CD4-positive, alpha-beta T cell (primary cell): ENCODE measurements around the gene PRKCQ. TPM values are rescaled to one million over a fixed set of nuclear protein-coding genes. Genes with fewer than 3 reads are reported as not detected.

Experiments used
- ATAC-seq: fragments of 200-7000 bp; cut with Tn5 transposase; one replicate; pipeline ENCODE4 v1.10.0; 2022; ENCODE audit warnings: mild to moderate bottlenecking; ENCODE audit not compliant: poor library complexity
- CTCF ChIA-PET: fragments of 350-600 bp; sonication (Branson Sonifier 250); formaldehyde crosslinking; loops from one replicate; lab custom pipeline; 2021; ENCODE audit warnings: antibody characterized with exemption, inconsistent platforms; lab: Charles Lee
- POLR2A ChIA-PET: fragments of 350-600 bp; sonication (Branson Sonifier 250); formaldehyde crosslinking; loops from one replicate; lab custom pipeline; 2021; ENCODE audit warnings: antibody characterized with exemption, inconsistent platforms; lab: Charles Lee
- DNase-seq, 14 experiments: peaks; one replicate each; pipeline ENCODE4 v3.0.0-alpha.2; 2013 to 2020; ENCODE audit warnings: mixed read lengths in 2 of 14
- H3K27ac ChIP-seq, 2 donors: one replicate each; pipeline versions ENCODE4 v1.5.1 to v1.7.0; 2013; ENCODE audit warnings: low read length in 2 of 2, low read depth in 1 of 2, mild to moderate bottlenecking in 1 of 2
- H3K27me3 ChIP-seq, 2 experiments: 1 replicate in 1 of 2; 2 replicates in 1 of 2; pipeline versions ENCODE4 v1.6.1 to v1.7.0; 2013; ENCODE audit warnings: low read length in 2 of 2, control low read depth in 1 of 2, mild to moderate bottlenecking in 1 of 2, moderate library complexity in 1 of 2; ENCODE audit not compliant: insufficient read depth in 2 of 2, control insufficient read depth in 1 of 2
- H3K36me3 ChIP-seq: one replicate; pipeline ENCODE4 v1.6.1; 2013; ENCODE audit warnings: low read length, control low read depth; ENCODE audit not compliant: insufficient read depth
- H3K4me1 ChIP-seq: one replicate; pipeline ENCODE4 v1.6.1; 2013; ENCODE audit warnings: low read length, control low read depth; ENCODE audit not compliant: insufficient read depth
- H3K4me3 ChIP-seq: one replicate; pipeline ENCODE4 v1.5.1; 2013; ENCODE audit warnings: mild to moderate bottlenecking, low read length, moderate library complexity
- H3K9me3 ChIP-seq, 2 experiments: 1 replicate in 1 of 2; 2 replicates in 1 of 2; pipeline versions ENCODE4 v1.6.1 to v1.7.0; 2013; ENCODE audit warnings: low read length in 2 of 2, mild to moderate bottlenecking in 2 of 2, control low read depth in 1 of 2, moderate library complexity in 1 of 2; ENCODE audit not compliant: control insufficient read depth in 1 of 2, insufficient read depth in 1 of 2
- H3K27ac Mint-ChIP-seq: one replicate; pipeline ENCODE4 v1.8.0; 2020; ENCODE audit warnings: mixed read lengths
- H3K27me3 Mint-ChIP-seq: one replicate; pipeline ENCODE4 v1.8.0; 2021; ENCODE audit warnings: mixed read lengths
- H3K36me3 Mint-ChIP-seq: one replicate; pipeline ENCODE4 v1.8.0; 2021; ENCODE audit warnings: low read depth, mixed read lengths
- H3K4me1 Mint-ChIP-seq: one replicate; pipeline ENCODE4 v1.8.0; 2021; ENCODE audit warnings: low read depth, mixed read lengths
- H3K4me3 Mint-ChIP-seq: one replicate; pipeline ENCODE4 v1.8.0; 2020; ENCODE audit warnings: mild to moderate bottlenecking, mixed read lengths
- H3K9me3 Mint-ChIP-seq: one replicate; pipeline ENCODE4 v1.8.0; 2020; ENCODE audit warnings: mixed read lengths
- intact Hi-C, 2 experiments: fragments of 100-400 bp; cut with DNase I in 1 of 2; cut with micrococcal nuclease in 1 of 2; formaldehyde crosslinking; loops; one replicate each; pipeline versions ENCODE4 v1.15.1 to v1.9.0; 2023 to 2025; cut with DNase I, micrococcal nuclease
- total RNA-seq, 174 experiments: library from RNA in 2 of 174; stranded (reverse) in 2 of 174; gene quantifications; one replicate each; pipeline ENCODE4 v1.2.3 and lab custom pipeline; 2021 to 2026
- TF ChIP-seq, protein P1 (sequence below): fragments of 200-600 bp; IDR thresholded peaks from one replicate; pipeline ENCODE4 v1.8.0; 2022; ENCODE audit warnings: antibody characterized with exemption, mild to moderate bottlenecking

Gene PRKCQ
- total RNA-seq, 2 experiments from 2014 or later: 43.4 to 43.9 TPM

DNA sequence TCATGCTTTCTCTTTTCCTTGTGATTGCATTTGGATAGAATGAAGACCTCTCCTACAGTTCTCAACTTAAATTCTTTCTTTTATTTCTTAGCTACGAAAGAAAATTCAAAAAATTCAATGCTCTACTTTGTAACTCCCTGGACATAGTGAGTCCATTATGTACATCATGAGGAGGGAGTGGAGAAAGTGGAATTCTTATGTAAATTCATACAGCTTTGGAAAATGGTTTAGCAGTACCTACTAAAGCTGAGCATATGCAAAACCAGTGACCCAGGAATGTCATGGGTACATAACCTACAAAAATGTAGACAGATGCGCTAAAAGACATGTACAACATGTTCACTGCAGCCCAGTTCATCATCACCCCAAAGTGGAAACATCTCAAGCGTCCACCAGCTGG lies 8.8 kb upstream of the PRKCQ start:
- Mint-ChIP-seq H3K27ac (peak overlapping the region; percentile 94), H3K36me3 (peaks cover 83% of the 10 kb centered on the region), H3K27me3 (no peaks in the 10 kb centered on the region), H3K9me3 (no peaks in the 10 kb centered on the region), H3K4me3 (peak overlapping the region; percentile 62), H3K4me1 (peaks cover 98% of the 10 kb centered on the region)
- Histone ChIP-seq H3K27ac (peak overlapping the region; percentile 30 to 83), H3K9me3 (no peaks in the 10 kb centered on the region), H3K4me3 (no peak overlapping the region), H3K36me3 (peaks cover 48% of the 10 kb centered on the region), H3K27me3 (no peaks in the 10 kb centered on the region), H3K4me1 (peaks cover 59% of the 10 kb centered on the region)
- no peak for ATAC-seq
- CTCF ChIA-PET: interaction anchor here (1.0 to 4.1 kb wide), 4 partner anchors 8 to 71 kb away, joined by 3 to 19 read pairs (median 5); no protein-coding TSS in a partner anchor
- DNase-seq: no peak
- TF ChIP-seq, protein P1, sequence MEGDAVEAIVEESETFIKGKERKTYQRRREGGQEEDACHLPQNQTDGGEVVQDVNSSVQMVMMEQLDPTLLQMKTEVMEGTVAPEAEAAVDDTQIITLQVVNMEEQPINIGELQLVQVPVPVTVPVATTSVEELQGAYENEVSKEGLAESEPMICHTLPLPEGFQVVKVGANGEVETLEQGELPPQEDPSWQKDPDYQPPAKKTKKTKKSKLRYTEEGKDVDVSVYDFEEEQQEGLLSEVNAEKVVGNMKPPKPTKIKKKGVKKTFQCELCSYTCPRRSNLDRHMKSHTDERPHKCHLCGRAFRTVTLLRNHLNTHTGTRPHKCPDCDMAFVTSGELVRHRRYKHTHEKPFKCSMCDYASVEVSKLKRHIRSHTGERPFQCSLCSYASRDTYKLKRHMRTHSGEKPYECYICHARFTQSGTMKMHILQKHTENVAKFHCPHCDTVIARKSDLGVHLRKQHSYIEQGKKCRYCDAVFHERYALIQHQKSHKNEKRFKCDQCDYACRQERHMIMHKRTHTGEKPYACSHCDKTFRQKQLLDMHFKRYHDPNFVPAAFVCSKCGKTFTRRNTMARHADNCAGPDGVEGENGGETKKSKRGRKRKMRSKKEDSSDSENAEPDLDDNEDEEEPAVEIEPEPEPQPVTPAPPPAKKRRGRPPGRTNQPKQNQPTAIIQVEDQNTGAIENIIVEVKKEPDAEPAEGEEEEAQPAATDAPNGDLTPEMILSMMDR: no peak
- intact Hi-C loops: no loop called here
- POLR2A ChIA-PET: interaction anchor here (0.6 to 2.1 kb wide), 10 partner anchors 8 to 174 kb away, joined by 3 to 6 read pairs (median 3); no protein-coding TSS in a partner anchor

DNA sequence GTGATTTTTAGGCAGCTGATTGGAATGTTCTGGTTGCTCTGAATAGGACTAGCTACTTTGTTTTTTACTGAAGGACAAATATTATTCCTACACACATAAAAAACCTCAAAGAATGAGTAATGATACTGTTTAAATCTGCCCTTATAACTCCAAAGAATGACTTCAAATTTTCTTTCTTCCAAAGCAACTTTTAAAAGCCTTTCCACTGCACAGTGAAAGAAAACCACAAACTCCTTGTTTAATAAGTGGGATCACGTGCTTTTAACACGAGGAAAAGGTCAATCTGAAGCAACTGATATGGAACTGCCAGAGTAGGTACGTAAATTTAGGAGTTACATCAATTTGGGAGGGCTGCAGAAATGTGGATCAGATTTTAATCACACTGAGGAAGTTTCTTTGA lies 8.0 kb upstream of the PRKCQ start:
- Mint-ChIP-seq H3K4me1 (peaks cover 98% of the 10 kb centered on the region), H3K27me3 (no peaks in the 10 kb centered on the region), H3K36me3 (peaks cover 83% of the 10 kb centered on the region), H3K4me3 (peak overlapping the region; percentile 62), H3K27ac (peak overlapping the region; percentile 94), H3K9me3 (no peaks in the 10 kb centered on the region)
- H3K9me3 ChIP-seq: no peaks in the 10 kb centered on the region
- no peaks in the 10 kb centered on the region for H3K27me3 ChIP-seq
- ChIA-PET POLR2A (interaction anchor here (0.7 to 2.1 kb wide), 8 partner anchors 7 to 120 kb away, joined by 3 to 6 read pairs (median 4); no protein-coding TSS in a partner anchor), CTCF (interaction anchor here (1.7 to 4.1 kb wide), 3 partner anchors 7 to 115 kb away, joined by 5 to 19 read pairs (median 5); no protein-coding TSS in a partner anchor)
- DNase-seq (no peak), ATAC-seq (no peak)
- H3K4me1 ChIP-seq: peaks cover 60% of the 10 kb centered on the region
- H3K4me3 ChIP-seq: no peak overlapping the region
- peak overlapping the region in 1 of 2 donors; percentile 12 for H3K27ac ChIP-seq
- intact Hi-C loops: no loop called here
- TF ChIP-seq, protein P1: no peak
- H3K36me3 ChIP-seq: peaks cover 48% of the 10 kb centered on the region

DNA sequence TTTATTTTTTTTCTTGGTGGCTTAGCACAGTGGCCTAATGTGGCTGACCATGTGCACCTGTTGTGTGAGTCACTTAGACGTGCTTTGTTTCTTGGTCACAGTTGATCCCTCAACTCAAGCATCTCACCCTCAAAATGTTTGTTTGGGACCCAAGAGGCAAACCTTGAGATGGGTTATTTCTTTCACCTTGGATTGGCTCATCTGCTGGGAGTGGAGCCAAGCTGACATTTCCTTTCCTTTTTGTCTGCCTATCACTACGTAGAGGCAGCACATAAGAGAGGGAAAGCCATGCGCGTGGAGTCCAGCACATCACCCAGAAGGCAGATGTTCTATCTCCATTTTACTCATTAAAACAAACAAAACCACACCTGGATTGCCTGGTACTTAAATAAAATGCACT lies 6.4 kb upstream of the PRKCQ start:
- peak; percentile 25 for ATAC-seq
- intact Hi-C loops: no loop called here
- Mint-ChIP-seq H3K9me3 (no peaks in the 10 kb centered on the region), H3K36me3 (peaks cover 86% of the 10 kb centered on the region), H3K27ac (peak overlapping the region; percentile 94), H3K4me3 (peak overlapping the region; percentile 94), H3K4me1 (peaks cover 98% of the 10 kb centered on the region), H3K27me3 (no peaks in the 10 kb centered on the region)
- Histone ChIP-seq H3K27ac (peak overlapping the region; percentile 42 to 50), H3K9me3 (no peaks in the 10 kb centered on the region), H3K4me3 (peak overlapping the region; percentile 87), H3K27me3 (no peaks in the 10 kb centered on the region), H3K4me1 (peaks cover 63% of the 10 kb centered on the region), H3K36me3 (peaks cover 45% of the 10 kb centered on the region)
- TF ChIP-seq, protein P1: no peak
- ChIA-PET CTCF (interaction anchor here (1.2 to 4.1 kb wide), 4 partner anchors 15 to 113 kb away, joined by 3 to 19 read pairs (median 4); no protein-coding TSS in a partner anchor), POLR2A (interaction anchor here (0.8 to 2.2 kb wide), 8 partner anchors 10 to 535 kb away, joined by 3 to 7 read pairs (median 3); no protein-coding TSS in a partner anchor)
- DNase-seq: peak in 5 of 14 experiments; percentile 25 to 54 (median 44)
